ENCODE results near the gene SERINC1. TPM values are rescaled to one million over a fixed set of nuclear protein-coding genes. Genes with fewer than 3 reads are reported as not detected.

SERINC1 gene
- total RNA-seq, 1 experiment from 2014 or later: 131 TPM

GRCh38 chr6:122494665-122495272 lies 23.2 kb upstream of the SERINC1 start:
- TF ChIP-seq, protein P1, sequence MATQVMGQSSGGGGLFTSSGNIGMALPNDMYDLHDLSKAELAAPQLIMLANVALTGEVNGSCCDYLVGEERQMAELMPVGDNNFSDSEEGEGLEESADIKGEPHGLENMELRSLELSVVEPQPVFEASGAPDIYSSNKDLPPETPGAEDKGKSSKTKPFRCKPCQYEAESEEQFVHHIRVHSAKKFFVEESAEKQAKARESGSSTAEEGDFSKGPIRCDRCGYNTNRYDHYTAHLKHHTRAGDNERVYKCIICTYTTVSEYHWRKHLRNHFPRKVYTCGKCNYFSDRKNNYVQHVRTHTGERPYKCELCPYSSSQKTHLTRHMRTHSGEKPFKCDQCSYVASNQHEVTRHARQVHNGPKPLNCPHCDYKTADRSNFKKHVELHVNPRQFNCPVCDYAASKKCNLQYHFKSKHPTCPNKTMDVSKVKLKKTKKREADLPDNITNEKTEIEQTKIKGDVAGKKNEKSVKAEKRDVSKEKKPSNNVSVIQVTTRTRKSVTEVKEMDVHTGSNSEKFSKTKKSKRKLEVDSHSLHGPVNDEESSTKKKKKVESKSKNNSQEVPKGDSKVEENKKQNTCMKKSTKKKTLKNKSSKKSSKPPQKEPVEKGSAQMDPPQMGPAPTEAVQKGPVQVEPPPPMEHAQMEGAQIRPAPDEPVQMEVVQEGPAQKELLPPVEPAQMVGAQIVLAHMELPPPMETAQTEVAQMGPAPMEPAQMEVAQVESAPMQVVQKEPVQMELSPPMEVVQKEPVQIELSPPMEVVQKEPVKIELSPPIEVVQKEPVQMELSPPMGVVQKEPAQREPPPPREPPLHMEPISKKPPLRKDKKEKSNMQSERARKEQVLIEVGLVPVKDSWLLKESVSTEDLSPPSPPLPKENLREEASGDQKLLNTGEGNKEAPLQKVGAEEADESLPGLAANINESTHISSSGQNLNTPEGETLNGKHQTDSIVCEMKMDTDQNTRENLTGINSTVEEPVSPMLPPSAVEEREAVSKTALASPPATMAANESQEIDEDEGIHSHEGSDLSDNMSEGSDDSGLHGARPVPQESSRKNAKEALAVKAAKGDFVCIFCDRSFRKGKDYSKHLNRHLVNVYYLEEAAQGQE (IDR thresholded peaks at IDR 0.05; ENCODE audit: insufficient read depth in 1 of 2, low read depth in 2 of 2, low read length in 1 of 2): no peak
- TF ChIP-seq SIN3A (IDR thresholded peaks at IDR 0.05; ENCODE audit: borderline replicate concordance, insufficient read depth, low read depth, low read length): no peak
- TF ChIP-seq POLR2AphosphoS5 (IDR thresholded peaks at IDR 0.05; ENCODE audit: low read depth, low read length): no peak
- no peak for TF ChIP-seq TCF7L2 (IDR thresholded peaks at IDR 0.05; ENCODE audit: low read depth, low read length)
- TF ChIP-seq, protein P2, sequence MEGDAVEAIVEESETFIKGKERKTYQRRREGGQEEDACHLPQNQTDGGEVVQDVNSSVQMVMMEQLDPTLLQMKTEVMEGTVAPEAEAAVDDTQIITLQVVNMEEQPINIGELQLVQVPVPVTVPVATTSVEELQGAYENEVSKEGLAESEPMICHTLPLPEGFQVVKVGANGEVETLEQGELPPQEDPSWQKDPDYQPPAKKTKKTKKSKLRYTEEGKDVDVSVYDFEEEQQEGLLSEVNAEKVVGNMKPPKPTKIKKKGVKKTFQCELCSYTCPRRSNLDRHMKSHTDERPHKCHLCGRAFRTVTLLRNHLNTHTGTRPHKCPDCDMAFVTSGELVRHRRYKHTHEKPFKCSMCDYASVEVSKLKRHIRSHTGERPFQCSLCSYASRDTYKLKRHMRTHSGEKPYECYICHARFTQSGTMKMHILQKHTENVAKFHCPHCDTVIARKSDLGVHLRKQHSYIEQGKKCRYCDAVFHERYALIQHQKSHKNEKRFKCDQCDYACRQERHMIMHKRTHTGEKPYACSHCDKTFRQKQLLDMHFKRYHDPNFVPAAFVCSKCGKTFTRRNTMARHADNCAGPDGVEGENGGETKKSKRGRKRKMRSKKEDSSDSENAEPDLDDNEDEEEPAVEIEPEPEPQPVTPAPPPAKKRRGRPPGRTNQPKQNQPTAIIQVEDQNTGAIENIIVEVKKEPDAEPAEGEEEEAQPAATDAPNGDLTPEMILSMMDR (IDR thresholded peaks at IDR 0.05): no peak
- intact Hi-C loops (cut with micrococcal nuclease; ENCODE audit: unreplicated experiment): loop anchor here (5.0 kb wide), 1 partner anchor 343 kb away; no protein-coding TSS in a partner anchor
- Histone ChIP-seq H3K36me3 (ENCODE audit: control insufficient read depth, insufficient read depth, low read length) (no peaks in the 10 kb centered on the region), H3K27ac (ENCODE audit: low read length) (no peak overlapping the region), H3K9me3 (ENCODE audit: control insufficient read depth, insufficient read depth, low read depth, low read length) (0 out of 2 replicates have a peak, but pooled peaks cover 7% of the 10 kb centered on the region), H3K4me1 (ENCODE audit: control insufficient read depth, insufficient read depth, low read length) (no peaks in the 10 kb centered on the region), H3K27me3 (ENCODE audit: control insufficient read depth, insufficient read depth, low read length) (peaks cover 2% of the 10 kb centered on the region; the same call in 1 of the 2 replicates), H3K4me3 (ENCODE audit: low read depth in 2 of 2, low read length in 2 of 2) (no peak overlapping the region)
- DNase-seq (ENCODE audit: low read depth, low spot score) (no peak), ATAC-seq (no peak)
- no TSS peak for BruUV-seq (replicated peaks)
- POLR2A ChIA-PET: no interaction called here
- CTCF ChIA-PET: no interaction called here
- in situ Hi-C loops (cut with HindIII; ENCODE audit: low pct_unique_long_range_greater_than_20kb, low sequenced_read_pairs): no loop called here

DNA sequence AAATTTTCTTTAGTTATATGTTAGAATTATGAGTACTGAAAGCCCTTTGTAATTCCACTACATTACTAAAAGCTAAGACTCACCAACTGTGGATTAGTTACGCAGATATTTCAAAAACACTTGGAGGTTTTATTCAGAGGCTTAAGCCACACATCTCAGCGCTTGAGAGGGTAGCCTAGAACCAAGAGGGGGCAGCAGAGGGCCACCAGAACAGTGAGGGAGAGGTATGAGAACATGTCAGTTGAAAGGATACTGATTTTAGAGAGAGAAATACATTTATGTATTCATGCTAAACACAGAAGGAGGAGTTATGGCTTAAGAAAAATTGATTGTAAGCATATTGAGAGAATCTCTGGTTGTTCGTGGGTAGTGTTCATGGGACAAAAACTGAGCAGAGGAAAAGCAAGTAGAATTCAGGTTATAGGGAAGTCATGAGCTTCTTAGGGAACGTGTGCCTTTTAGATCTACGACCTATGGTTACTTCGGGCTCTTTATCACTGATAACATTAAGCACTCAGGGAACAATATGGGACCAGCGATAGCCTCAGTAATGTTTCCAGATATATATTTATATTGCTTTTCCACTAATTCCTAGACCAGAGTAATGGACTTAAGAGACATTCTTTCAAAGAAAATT lies 20.4 kb upstream of the SERINC1 start:
- in situ Hi-C loops (cut with HindIII; ENCODE audit: low pct_unique_long_range_greater_than_20kb, low sequenced_read_pairs) (no loop called here), intact Hi-C loops (cut with micrococcal nuclease; ENCODE audit: unreplicated experiment) (loop anchor here (1.0 to 5.0 kb wide), 3 partner anchors 38 to 345 kb away; no protein-coding TSS in a partner anchor)
- DNase-seq (ENCODE audit: low read depth, low spot score) (peak; percentile 67), ATAC-seq (peak; percentile 100)
- TF ChIP-seq, protein P2 (IDR thresholded peaks at IDR 0.05): peak; percentile 94
- TF ChIP-seq TCF7L2 (IDR thresholded peaks at IDR 0.05; ENCODE audit: low read depth, low read length): no peak
- CTCF ChIA-PET: interaction anchor here (0.5 to 3.2 kb wide), 3 partner anchors 9 to 347 kb away, joined by 5 to 40 read pairs (median 6); no protein-coding TSS in a partner anchor
- Histone ChIP-seq H3K4me1 (ENCODE audit: control insufficient read depth, insufficient read depth, low read length) (no peaks in the 10 kb centered on the region), H3K27me3 (ENCODE audit: control insufficient read depth, insufficient read depth, low read length) (peaks cover 2% of the 10 kb centered on the region; the same call in 1 of the 2 replicates), H3K36me3 (ENCODE audit: control insufficient read depth, insufficient read depth, low read length) (no peaks in the 10 kb centered on the region), H3K4me3 (ENCODE audit: low read depth in 2 of 2, low read length in 2 of 2) (no peak overlapping the region), H3K27ac (ENCODE audit: low read length) (no peak overlapping the region), H3K9me3 (ENCODE audit: control insufficient read depth, insufficient read depth, low read depth, low read length) (0 out of 2 replicates have a peak, but pooled peaks cover 7% of the 10 kb centered on the region)
- no TSS peak for BruUV-seq (replicated peaks)
- POLR2A ChIA-PET: no interaction called here

Measured in Panc1 (cell line).